Right lobe of liver (tissue), 6 donors: ENCODE data around the gene CCDC80. TPM values are rescaled to one million over a fixed set of nuclear protein-coding genes. Genes with fewer than 3 reads are reported as not detected.

ENCODE experiments used
- ATAC-seq, 4 donors: fragments of 200-7000 bp; cut with Tn5 transposase; one replicate each; pipeline ENCODE4 v1.9.1; 2020; ENCODE audit warnings: mild to moderate bottlenecking in 4 of 4, moderate library complexity in 4 of 4
- DNase-seq, 3 donors: peaks; one replicate each; pipeline ENCODE4 v3.0.0-alpha.2; 2020
- H3K27ac ChIP-seq, 3 donors: fragments of 200-600 bp; one replicate each; pipeline ENCODE4 v1.8.0; 2022
- H3K27me3 ChIP-seq, 2 donors: fragments of 200-600 bp; one replicate each; pipeline ENCODE4 v1.8.0; 2022
- H3K36me3 ChIP-seq, 4 donors: fragments of 200-600 bp; sonication (generic) in 1 of 4; one replicate each; pipeline versions ENCODE4 v1.5.1 to v1.8.0; 2017 to 2022; ENCODE audit warnings: control low read depth in 1 of 4
- H3K4me1 ChIP-seq, 4 donors: fragments of 200-600 bp; sonication (generic) in 1 of 4; one replicate each; pipeline versions ENCODE4 v1.5.1 to v1.8.0; 2017 to 2022; ENCODE audit warnings: control low read depth in 1 of 4
- H3K4me3 ChIP-seq, 3 donors: fragments of 200-600 bp; one replicate each; pipeline ENCODE4 v1.8.0; 2022
- H3K9me3 ChIP-seq, 4 donors: fragments of 200-600 bp; sonication (generic) in 1 of 4; one replicate each; pipeline versions ENCODE4 v1.5.1 to v1.8.0; 2017 to 2022; ENCODE audit warnings: control low read depth in 1 of 4
- CTCF ChIP-seq, 4 donors: fragments of 200-600 bp in 3 of 4; fragments of 450-650 bp in 1 of 4; IDR thresholded peaks; one replicate each; pipeline versions ENCODE4 v1.5.1 to v1.8.0; 2016 to 2022; ENCODE audit warnings: antibody characterized with exemption in 4 of 4, mild to moderate bottlenecking in 2 of 4
- POLR2A ChIP-seq: fragments of 450-650 bp; IDR thresholded peaks from one replicate; pipeline ENCODE4 v1.6.1; 2017; ENCODE audit warnings: antibody characterized with exemption, mild to moderate bottlenecking
- WGBS: methylation state at CpG from one replicate; pipeline ENCODE4 v1.1.6; 2018; ENCODE audit warnings: low coverage, low lambda C conversion rate; ENCODE audit not compliant: insufficient coverage; ENCODE audit errors: missing lambda C conversion rate; 5-methylcytosine and 5-hydroxymethylcytosine counted together
- intact Hi-C, 2 donors: fragments of 100-400 bp; cut with DNase I; formaldehyde crosslinking; loops; one replicate each; pipeline versions ENCODE4 v1.11.2 to v1.14.1; 2022
- total RNA-seq, 6 experiments: library from RNA; depleted of rRNA in 2 of 6; stranded (reverse); fragments of >200 nt in 2 of 6; fragmentation: NEBNext Ultra II Directional in 3 of 6; extraction: Animal tissue kit (Norgen Biotek cat#: 25700) in 3 of 6; gene quantifications; one replicate each; pipeline versions ENCODE4 v1.1.0 to v1.2.4, GENCODE V29; 2016 to 2023
- donor health status: DM: no; HTN: yes; CAD: no.
- donor health status: DM: no; HTN: no; CAD: no.
- donor health status: DM: no; HTN: no; CAD: no.
- donor health status: DM: no; HTN: yes; CAD: no.
- donor health status: DM: no; HTN: yes; CAD: no.

The CCDC80 gene
- total RNA-seq, 6 experiments from 2014 or later: 0.55 to 5.8 (median 1.3) TPM

- intact Hi-C loops: no loop called here
- H3K4me3 ChIP-seq: no peak overlapping the region
- WGBS: 70% methylated on average over 4 of the region's 5 CpGs
Observed at GRCh38 chr3:112611752-112612515, 29.0 kb downstream of the CCDC80 start.

GRCh38 chr3:112610121-112610520 lies 30.8 kb downstream of the CCDC80 start:
- Histone ChIP-seq H3K4me1 (no peaks in the 10 kb centered on the region), H3K4me3 (no peak overlapping the region), H3K27me3 (no peaks in the 10 kb centered on the region), H3K27ac (no peak overlapping the region), H3K9me3 (no peaks in the 10 kb centered on the region), H3K36me3 (no peaks in the 10 kb centered on the region)
- no peak for ATAC-seq
- 55% methylated on average over 3 of the region's 3 CpGs for WGBS
- no peak for DNase-seq
- intact Hi-C loops: no loop called here
- no peak for TF ChIP-seq POLR2A
- TF ChIP-seq CTCF (IDR thresholded peaks at IDR 0.05): no peak

More at GRCh38 chr3:112611752-112612515, 29.0 kb downstream of the CCDC80 start:
- DNase-seq (no peak), ATAC-seq (peak in 3 of 4 donors; percentile 33 to 36 (median 34))
- no peak overlapping the region for H3K27ac ChIP-seq
- no peaks in the 10 kb centered on the region for H3K27me3 ChIP-seq
- H3K9me3 ChIP-seq: no peaks in the 10 kb centered on the region
- TF ChIP-seq CTCF (IDR thresholded peaks at IDR 0.05) (no peak), POLR2A (no peak)
- H3K4me1 ChIP-seq: no peaks in the 10 kb centered on the region
- no peaks in the 10 kb centered on the region for H3K36me3 ChIP-seq

- no peak for DNase-seq
- Histone ChIP-seq H3K36me3 (no peaks in the 10 kb centered on the region), H3K9me3 (no peaks in the 10 kb centered on the region), H3K27me3 (no peaks in the 10 kb centered on the region), H3K27ac (no peak overlapping the region), H3K4me1 (no peaks in the 10 kb centered on the region), H3K4me3 (no peak overlapping the region)
- intact Hi-C loops: no loop called here
- no peak for ATAC-seq
- no peak for TF ChIP-seq POLR2A
- TF ChIP-seq CTCF (IDR thresholded peaks at IDR 0.05): no peak
Observed at GRCh38 chr3:112607863-112608262, 33.1 kb downstream of the CCDC80 start.

- intact Hi-C loops: no loop called here
- H3K9me3 ChIP-seq: no peaks in the 10 kb centered on the region
- no peaks in the 10 kb centered on the region for H3K4me1 ChIP-seq
- ATAC-seq (no peak), DNase-seq (no peak)
- WGBS: 95% methylated on average over 2 of the region's 2 CpGs
- H3K4me3 ChIP-seq: no peak overlapping the region
- H3K27me3 ChIP-seq: no peaks in the 10 kb centered on the region
- H3K36me3 ChIP-seq: no peaks in the 10 kb centered on the region
- no peak overlapping the region for H3K27ac ChIP-seq
- TF ChIP-seq POLR2A (no peak), CTCF (IDR thresholded peaks at IDR 0.05) (no peak)
Observed at GRCh38 chr3:112606098-112606497, 34.8 kb downstream of the CCDC80 start.
